Erythroblast (primary cell): Measurements from ENCODE around the gene AQP6.

Experiments used
- GATA1 ChIP-seq: IDR thresholded peaks from 2 replicates; pipeline ENCODE4 v1.6.1; 2011; ENCODE audit warnings: low read depth, mild to moderate bottlenecking, control low read depth, low read length, moderate library complexity
- POLR2A ChIP-seq: IDR thresholded peaks from 2 replicates; pipeline ENCODE4 v1.6.1; 2011; ENCODE audit warnings: mild to moderate bottlenecking, low read length

DNA sequence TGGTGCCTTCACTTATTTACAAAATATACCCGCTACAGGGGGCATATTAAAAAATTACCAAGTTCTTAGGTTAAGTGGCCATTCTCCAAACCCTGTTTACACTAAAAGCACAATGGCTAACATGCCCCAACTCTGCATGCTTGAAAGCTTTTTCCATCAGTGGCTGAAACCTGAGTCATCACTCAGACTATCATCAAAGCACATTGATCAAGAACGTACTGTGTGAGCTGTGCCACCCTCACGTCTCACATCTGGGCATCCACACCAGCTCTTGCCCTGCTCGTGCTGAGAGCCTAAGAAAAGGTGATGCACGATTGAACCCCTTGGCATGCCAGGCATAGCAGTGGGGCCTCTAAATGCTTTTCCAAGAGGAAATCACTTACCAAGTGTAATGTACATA, 13.2 kb downstream of the AQP6 start:
- no peak for TF ChIP-seq POLR2A
- no peak for TF ChIP-seq GATA1
